Ishikawa (cell line): ENCODE data around the gene LATS1.

Experiments used
- ZBTB7A ChIP-seq: IDR thresholded peaks from 2 replicates; pipeline ENCODE4 v1.6.1; 2012; ENCODE audit warnings: low read depth
- TF ChIP-seq, protein P1 (sequence below): IDR thresholded peaks from 2 replicates; pipeline ENCODE4 v1.6.1; 2012

DNA sequence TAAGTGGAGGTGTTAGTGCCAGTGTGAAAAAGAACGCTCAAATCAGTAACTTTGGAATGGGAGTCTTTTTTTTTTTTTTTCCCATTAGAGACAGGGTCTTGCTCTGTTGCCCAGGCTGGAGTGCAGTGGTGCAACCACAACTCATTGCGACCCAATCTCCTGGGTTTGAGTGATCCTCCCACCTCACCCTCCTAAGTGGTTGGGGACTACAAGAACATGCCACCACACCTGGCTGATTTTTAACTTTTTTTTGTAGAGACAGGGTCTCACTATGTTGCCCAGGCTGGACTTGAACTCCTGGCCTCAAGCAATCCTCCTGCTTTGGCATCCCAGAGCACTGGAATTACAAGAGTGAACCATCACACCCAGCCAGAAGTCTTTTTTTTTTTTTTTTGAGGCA is 19.7 kb downstream of the LATS1 start:
- no peak for TF ChIP-seq ZBTB7A
- TF ChIP-seq, protein P1, sequence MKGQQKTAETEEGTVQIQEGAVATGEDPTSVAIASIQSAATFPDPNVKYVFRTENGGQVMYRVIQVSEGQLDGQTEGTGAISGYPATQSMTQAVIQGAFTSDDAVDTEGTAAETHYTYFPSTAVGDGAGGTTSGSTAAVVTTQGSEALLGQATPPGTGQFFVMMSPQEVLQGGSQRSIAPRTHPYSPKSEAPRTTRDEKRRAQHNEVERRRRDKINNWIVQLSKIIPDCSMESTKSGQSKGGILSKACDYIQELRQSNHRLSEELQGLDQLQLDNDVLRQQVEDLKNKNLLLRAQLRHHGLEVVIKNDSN, result no peak
